KMS-11 (cell line): ENCODE results near the gene CACNA1D.
"Not testable (repeated sequence)": the region's sequence is repeated elsewhere in the genome, so short reads cannot be mapped to it uniquely, and the experiment has no call there.

Experiments
- H2AFZ ChIP-seq: fragments of 200-600 bp; sonication (generic); 2 replicates; pipeline ENCODE4 v1.6.1; 2016; ENCODE audit warnings: antibody characterized with exemption, mixed run types, low read depth
- H3K27ac ChIP-seq: fragments of 200-600 bp; sonication (generic); 2 replicates; pipeline ENCODE4 v1.6.1; 2016; ENCODE audit warnings: mild to moderate bottlenecking, mixed run types
- H3K27me3 ChIP-seq: fragments of 200-600 bp; sonication (generic); 2 replicates; pipeline ENCODE4 v1.6.1; 2017; ENCODE audit warnings: mild to moderate bottlenecking, low read depth, mixed run types, moderate library complexity; ENCODE audit not compliant: insufficient read depth
- H3K36me3 ChIP-seq: fragments of 200-600 bp; sonication (generic); 2 replicates; pipeline ENCODE4 v1.6.1; 2017; ENCODE audit warnings: mild to moderate bottlenecking, mixed run types; ENCODE audit not compliant: insufficient read depth
- H3K4me1 ChIP-seq: fragments of 200-600 bp; sonication (generic); 2 replicates; pipeline ENCODE4 v1.6.1; 2016; ENCODE audit warnings: mild to moderate bottlenecking, low read depth, mixed run types; ENCODE audit not compliant: poor library complexity, severe bottlenecking
- H3K4me2 ChIP-seq: fragments of 200-600 bp; sonication (generic); 2 replicates; pipeline ENCODE4 v1.7.0; 2016; ENCODE audit warnings: mild to moderate bottlenecking, mixed run types
- H3K4me3 ChIP-seq: fragments of 200-600 bp; sonication (generic); IDR thresholded peaks from 2 replicates; pipeline ENCODE4 v1.6.1; 2017; ENCODE audit warnings: low read depth, low read length, mixed read lengths; ENCODE audit not compliant: insufficient read depth
- H3K79me2 ChIP-seq: fragments of 200-600 bp; sonication (generic); 2 replicates; pipeline ENCODE4 v1.6.1; 2016; ENCODE audit warnings: low read depth, mixed run types; ENCODE audit not compliant: insufficient read depth
- H3K9ac ChIP-seq: fragments of 200-600 bp; sonication (generic); 2 replicates; pipeline ENCODE4 v1.6.1; 2016; ENCODE audit warnings: mild to moderate bottlenecking, mixed run types
- H4K20me1 ChIP-seq: fragments of 200-600 bp; sonication (generic); 2 replicates; pipeline ENCODE4 v1.6.1; 2016; ENCODE audit warnings: mild to moderate bottlenecking, mixed run types; ENCODE audit not compliant: insufficient read depth
- CTCF ChIP-seq: fragments of 200-600 bp; sonication (generic); conservative IDR thresholded peaks from 2 replicates; pipeline ENCODE4 v1.6.1; 2017; ENCODE audit warnings: low read depth, mild to moderate bottlenecking, antibody characterized with exemption, low read length, moderate library complexity, mixed read lengths

CACNA1D gene

GRCh38 chr3:53473422-53473821 lies 21.0 kb upstream of the CACNA1D start:
- Histone ChIP-seq H3K27ac (no peak overlapping the region), H3K9ac (no peak overlapping the region), H3K27me3 (no peaks in the 10 kb centered on the region), H2AFZ (no peak overlapping the region), H3K36me3 (no peaks in the 10 kb centered on the region), H3K4me3 (no peak overlapping the region), H3K4me2 (no peak overlapping the region), H4K20me1 (no peaks in the 10 kb centered on the region), H3K4me1 (no peaks in the 10 kb centered on the region), H3K79me2 (no peaks in the 10 kb centered on the region)
- no peak for TF ChIP-seq CTCF

GRCh38 chr3:53476372-53476771 lies 18.0 kb upstream of the CACNA1D start:
- not testable (repeated sequence) for H3K9ac ChIP-seq, H3K27ac ChIP-seq, H3K4me1 ChIP-seq, H3K36me3 ChIP-seq, H3K27me3 ChIP-seq, H2AFZ ChIP-seq, H3K79me2 ChIP-seq, H3K4me2 ChIP-seq, H4K20me1 ChIP-seq, H3K4me3 ChIP-seq

- H3K27ac ChIP-seq, H3K9ac ChIP-seq: not testable (repeated sequence)
These were observed 16.7 kb upstream of the CACNA1D start for GRCh38 chr3:53477689-53478088.

GRCh38 chr3:53478166-53478830 lies 16.1 kb upstream of the CACNA1D start:
- Histone ChIP-seq H3K4me2 (no peak overlapping the region), H3K36me3 (no peaks in the 10 kb centered on the region), H3K27me3 (no peaks in the 10 kb centered on the region), H3K4me3 (no peak overlapping the region), H3K9ac (no peak overlapping the region), H4K20me1 (no peaks in the 10 kb centered on the region), H3K79me2 (no peaks in the 10 kb centered on the region), H3K4me1 (no peaks in the 10 kb centered on the region), H3K27ac (no peak overlapping the region), H2AFZ (no peak overlapping the region)
- TF ChIP-seq CTCF, result no peak

More at GRCh38 chr3:53477689-53478088, 16.7 kb upstream of the CACNA1D start:
- not testable (repeated sequence) for H3K27me3 ChIP-seq, H3K4me1 ChIP-seq, H2AFZ ChIP-seq, H3K36me3 ChIP-seq, H3K4me3 ChIP-seq, H4K20me1 ChIP-seq, H3K79me2 ChIP-seq, H3K4me2 ChIP-seq

GRCh38 chr3:53478921-53479664 lies 15.3 kb upstream of the CACNA1D start:
- Histone ChIP-seq H3K27ac (no peak overlapping the region), H2AFZ (no peak overlapping the region), H3K36me3 (no peaks in the 10 kb centered on the region), H3K79me2 (no peaks in the 10 kb centered on the region), H3K4me1 (no peaks in the 10 kb centered on the region), H3K9ac (no peak overlapping the region), H3K4me3 (no peak overlapping the region), H3K4me2 (no peak overlapping the region), H4K20me1 (no peaks in the 10 kb centered on the region), H3K27me3 (no peaks in the 10 kb centered on the region)
- TF ChIP-seq CTCF, result no peak
